SK-N-MC (cell line): Measurements from ENCODE around the gene CST8.

ENCODE experiments used
- DNase-seq: peaks from one replicate; pipeline ENCODE4 v3.0.0-alpha.2; 2011; ENCODE audit warnings: low read depth, low spot score
- H3K27ac ChIP-seq: fragments of 200-600 bp; sonication (generic); 2 replicates; pipeline ENCODE4 v1.5.1; 2016; ENCODE audit warnings: mixed run types
- H3K36me3 ChIP-seq: fragments of 200-600 bp; sonication (generic); 2 replicates; pipeline ENCODE4 v1.6.1; 2017; ENCODE audit warnings: antibody characterized with exemption, low read length, mixed read lengths; ENCODE audit not compliant: insufficient read depth
- H3K4me3 ChIP-seq: fragments of 200-600 bp; sonication (generic); 2 replicates; pipeline ENCODE4 v1.5.1; 2016
- H3K9ac ChIP-seq: fragments of 200-600 bp; sonication (generic); 2 replicates; pipeline ENCODE4 v1.8.0; 2017; ENCODE audit warnings: mixed run types, mixed read lengths; ENCODE audit not compliant: insufficient read length
- H3K9me3 ChIP-seq: fragments of 200-600 bp; sonication (generic); 2 replicates; pipeline ENCODE4 v1.6.1; 2017; ENCODE audit warnings: low read depth, mild to moderate bottlenecking, antibody characterized with exemption, low read length, moderate library complexity, mixed read lengths
- EZH2 ChIP-seq: fragments of 200-600 bp; sonication (generic); IDR thresholded peaks from one replicate; pipeline ENCODE4 v1.6.1; 2017; ENCODE audit warnings: antibody characterized with exemption
- FOXP2 ChIP-seq: optimal IDR thresholded peaks from 2 replicates; pipeline ENCODE3; 2011; ENCODE audit warnings: mild to moderate bottlenecking, moderate library complexity; ENCODE audit not compliant: insufficient read depth; ENCODE audit errors: extremely low read length, control extremely low read depth
- POLR2AphosphoS5 ChIP-seq: IDR thresholded peaks from 2 replicates; pipeline ENCODE4 v1.6.1; 2012; ENCODE audit warnings: mild to moderate bottlenecking, low read depth, low read length, borderline replicate concordance

CST8 gene, protein sequence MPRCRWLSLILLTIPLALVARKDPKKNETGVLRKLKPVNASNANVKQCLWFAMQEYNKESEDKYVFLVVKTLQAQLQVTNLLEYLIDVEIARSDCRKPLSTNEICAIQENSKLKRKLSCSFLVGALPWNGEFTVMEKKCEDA

DNA sequence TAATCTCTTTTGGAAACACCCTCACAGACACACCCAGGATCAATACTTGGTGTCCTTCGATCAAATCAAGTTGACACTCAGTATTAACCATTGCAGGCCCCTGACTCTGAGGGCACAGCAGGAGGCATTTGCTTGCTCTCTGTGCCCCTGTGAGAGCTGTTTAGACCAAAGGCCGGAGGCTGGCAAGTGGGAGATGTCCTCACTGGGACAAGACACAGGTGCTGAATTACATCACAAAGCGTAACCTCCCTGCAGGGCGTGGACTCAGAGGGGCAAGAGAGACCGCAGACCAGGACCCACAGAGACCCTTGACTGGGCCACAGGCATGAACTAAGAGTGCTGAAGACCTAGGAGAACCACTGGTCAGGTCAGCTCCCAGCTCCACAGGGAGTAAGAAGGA is at the start of gene CST8:
Gene CST8, plus strand, starts transcription at position 301 of the 400 bp plus-strand sequence. CDS start 551 bp downstream, outside the sequence.
- no peak for DNase-seq
- Histone ChIP-seq H3K9ac (no peak within 1 kb of the TSS), H3K4me3 (no peak within 1 kb of the TSS), H3K27ac (no peak within 1 kb of the TSS), H3K9me3 (no peaks in the 10 kb centered on the region), H3K36me3 (no peaks in the 10 kb centered on the region)
- no peak for TF ChIP-seq POLR2AphosphoS5

DNA sequence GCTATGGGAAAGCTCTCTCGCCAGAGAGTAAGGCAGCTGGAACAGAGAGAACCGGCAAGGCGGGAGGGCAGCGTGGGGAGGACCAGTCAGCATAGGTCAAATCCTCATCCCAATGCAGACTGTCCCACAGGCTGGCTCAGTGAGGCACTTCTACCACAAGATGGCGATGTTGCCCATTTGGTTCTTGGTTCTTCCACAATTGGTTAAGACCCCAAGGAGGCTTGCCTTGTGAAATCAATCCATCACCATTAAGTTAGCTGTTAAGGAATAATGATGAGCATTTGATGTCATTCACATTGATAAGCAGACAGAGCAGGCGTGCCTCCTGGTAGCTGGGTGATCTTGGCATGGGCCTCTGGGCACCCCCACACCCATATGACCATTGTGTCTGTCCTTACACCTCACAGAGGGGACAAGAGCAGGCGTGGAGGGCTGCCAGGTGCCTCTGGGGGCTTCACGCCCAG is 49.0 kb upstream of the CST8 start:
- no peak for DNase-seq
- no peaks in the 10 kb centered on the region for H3K9me3 ChIP-seq
- no peak overlapping the region for H3K9ac ChIP-seq
- H3K36me3 ChIP-seq, result no peaks in the 10 kb centered on the region
- no peak overlapping the region for H3K4me3 ChIP-seq
- no peak overlapping the region for H3K27ac ChIP-seq
- TF ChIP-seq FOXP2 (no peak), POLR2AphosphoS5 (no peak), EZH2 (no peak)

DNA sequence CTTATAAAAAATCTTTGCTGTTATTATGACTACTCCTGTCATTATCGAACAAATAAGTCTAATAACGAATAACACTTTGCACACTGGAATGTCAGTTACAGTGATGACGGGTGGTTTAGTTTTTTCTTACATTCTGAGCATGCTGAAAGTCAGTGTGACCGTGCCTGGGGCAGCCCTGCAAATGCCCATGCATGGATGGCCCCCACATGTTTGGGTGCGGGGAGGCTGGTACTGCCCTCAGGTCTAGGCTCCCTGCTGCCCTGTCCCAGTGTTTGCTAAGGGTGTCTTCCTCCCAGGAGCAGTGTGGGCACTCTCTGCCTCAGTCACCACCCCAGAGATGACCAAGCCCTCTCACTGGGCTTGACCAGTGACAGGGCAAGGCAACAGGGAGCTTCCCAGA is 48.5 kb upstream of the CST8 start:
- Histone ChIP-seq H3K9ac (no peak overlapping the region), H3K36me3 (no peaks in the 10 kb centered on the region), H3K27ac (no peak overlapping the region), H3K4me3 (no peak overlapping the region), H3K9me3 (no peaks in the 10 kb centered on the region)
- no peak for DNase-seq
- TF ChIP-seq FOXP2 (no peak), EZH2 (no peak), POLR2AphosphoS5 (no peak)

DNA sequence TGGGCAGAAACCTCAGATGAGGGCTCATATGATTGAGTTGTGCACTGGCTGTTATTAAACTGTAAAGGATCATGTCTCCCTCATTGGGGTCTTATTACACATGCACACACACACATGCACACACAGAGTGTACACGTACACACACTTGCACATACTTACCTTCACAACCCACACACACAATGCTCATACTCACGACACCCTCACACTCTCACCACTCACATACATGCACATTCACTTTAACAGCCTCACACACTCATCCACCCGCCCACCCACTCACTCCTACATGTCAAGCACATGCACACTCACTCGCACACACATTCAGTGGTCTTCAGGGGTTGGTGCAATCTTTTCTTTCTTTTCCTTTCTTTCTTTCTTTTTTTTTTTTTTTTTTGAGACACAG is 46.1 kb upstream of the CST8 start:
- no peak overlapping the region for H3K27ac ChIP-seq

DNA sequence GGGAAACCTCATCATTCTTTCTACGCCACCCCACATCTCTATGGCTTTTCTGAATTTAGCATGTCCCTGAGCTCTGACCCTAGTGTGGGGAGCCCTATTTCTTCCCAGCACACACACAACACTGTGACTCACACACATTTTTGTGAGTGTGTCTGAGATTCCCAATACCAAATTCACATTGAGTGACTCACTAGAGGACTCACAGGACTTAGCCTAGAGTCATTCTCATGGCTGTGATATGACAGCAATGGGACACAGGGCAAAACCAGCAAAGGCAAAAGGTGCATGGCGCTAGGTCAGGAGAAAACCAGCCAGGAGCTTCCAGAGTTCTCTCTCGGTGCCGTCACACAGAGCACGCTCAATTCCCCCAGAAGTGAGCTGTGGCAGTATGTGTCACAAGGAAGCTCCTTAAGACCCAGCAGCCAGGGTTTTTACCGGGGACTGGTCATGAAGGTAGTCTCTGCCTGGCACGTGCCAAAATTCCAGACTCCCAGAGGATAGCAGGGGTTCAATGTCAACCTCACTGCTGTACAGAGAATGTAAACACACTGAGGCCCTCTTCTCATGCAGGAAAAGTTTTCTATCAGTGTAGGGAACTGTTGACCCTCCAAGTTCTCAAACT is 45.2 kb upstream of the CST8 start:
- no peak for DNase-seq
- H3K9ac ChIP-seq, result no peak overlapping the region
- H3K9me3 ChIP-seq, result no peaks in the 10 kb centered on the region
- H3K27ac ChIP-seq, result no peak overlapping the region
- no peak for TF ChIP-seq FOXP2
- no peak for TF ChIP-seq POLR2AphosphoS5
- TF ChIP-seq EZH2, result no peak
- H3K36me3 ChIP-seq, result no peaks in the 10 kb centered on the region
- no peak overlapping the region for H3K4me3 ChIP-seq

More for the DNA sequence above, 46.1 kb upstream of the CST8 start:
- Histone ChIP-seq H3K36me3 (no peaks in the 10 kb centered on the region), H3K9ac (no peak overlapping the region), H3K4me3 (no peak overlapping the region), H3K9me3 (no peaks in the 10 kb centered on the region)
- DNase-seq, result no peak
- TF ChIP-seq EZH2 (no peak), POLR2AphosphoS5 (no peak), FOXP2 (no peak)

DNA sequence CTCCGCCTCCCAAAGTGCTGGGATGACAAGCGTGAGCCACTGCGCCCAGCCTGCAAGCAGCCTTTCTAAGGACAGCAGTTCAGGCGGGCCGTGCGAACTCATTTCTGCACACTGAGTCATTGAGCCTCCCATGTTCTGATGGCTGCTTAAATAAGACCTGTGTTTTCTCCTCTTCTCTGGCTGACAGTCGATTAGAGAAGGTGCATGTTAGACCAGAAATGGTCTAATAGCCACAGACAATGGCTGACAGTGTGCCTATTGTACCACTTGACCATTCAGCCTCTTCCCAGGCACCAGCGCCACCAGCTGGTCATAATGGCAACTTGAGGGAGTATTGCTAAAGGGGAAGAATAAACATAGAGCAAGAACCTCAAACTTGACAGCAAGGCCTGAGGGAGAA is 44.4 kb upstream of the CST8 start:
- no peaks in the 10 kb centered on the region for H3K9me3 ChIP-seq
- no peak overlapping the region for H3K4me3 ChIP-seq
- DNase-seq, result no peak
- TF ChIP-seq EZH2 (no peak), POLR2AphosphoS5 (no peak), FOXP2 (no peak)
- H3K9ac ChIP-seq, result no peak overlapping the region
- H3K36me3 ChIP-seq, result no peaks in the 10 kb centered on the region
- H3K27ac ChIP-seq, result no peak overlapping the region

DNA sequence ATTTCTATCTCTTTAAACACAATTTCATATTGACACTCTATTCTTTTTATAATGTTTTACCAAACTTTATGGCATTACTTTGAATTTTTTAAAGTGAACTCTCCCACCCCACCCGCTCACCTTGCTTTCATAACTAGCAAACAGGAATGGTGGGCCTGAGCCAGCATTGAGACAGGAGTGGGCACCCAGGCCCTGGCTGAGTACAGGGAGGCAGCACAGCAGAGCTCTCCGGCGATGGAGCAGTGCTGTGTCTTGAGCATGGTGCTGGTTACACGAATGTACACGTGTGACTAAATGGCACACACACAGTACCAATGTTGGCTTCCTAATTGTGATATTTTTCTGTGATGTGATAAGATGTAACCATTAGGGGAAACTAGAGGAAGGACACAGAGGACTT is 42.8 kb upstream of the CST8 start:
- Histone ChIP-seq H3K9ac (no peak overlapping the region), H3K4me3 (no peak overlapping the region)
- no peak for DNase-seq

DNA sequence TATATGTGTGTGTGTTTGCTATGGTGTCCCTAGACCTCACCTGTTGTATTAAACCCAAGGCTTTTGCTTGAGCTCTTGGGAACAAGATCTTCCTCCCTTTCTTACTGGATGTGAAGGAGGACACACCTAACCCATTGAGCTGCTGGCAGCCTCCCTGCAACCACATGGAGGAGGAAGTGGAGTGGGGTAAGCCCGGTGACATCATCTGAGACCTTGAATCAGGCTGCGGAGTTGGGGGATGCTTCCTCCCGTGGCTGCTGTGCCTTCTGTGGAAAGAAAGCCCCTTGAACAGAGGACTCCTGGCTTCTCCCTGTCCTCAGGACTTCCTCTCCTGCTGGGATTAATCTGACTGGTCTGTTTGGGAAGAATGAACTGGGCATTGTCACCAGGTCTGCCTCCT is 41.5 kb upstream of the CST8 start:
- no peak for TF ChIP-seq POLR2AphosphoS5
- Histone ChIP-seq H3K9ac (no peak overlapping the region), H3K9me3 (no peaks in the 10 kb centered on the region), H3K36me3 (no peaks in the 10 kb centered on the region), H3K4me3 (no peak overlapping the region), H3K27ac (no peak overlapping the region)
- no peak for DNase-seq

More for the DNA sequence above, 42.8 kb upstream of the CST8 start:
- Histone ChIP-seq H3K36me3 (no peaks in the 10 kb centered on the region), H3K27ac (no peak overlapping the region), H3K9me3 (no peaks in the 10 kb centered on the region)
- no peak for TF ChIP-seq POLR2AphosphoS5
- no peak for TF ChIP-seq FOXP2
- TF ChIP-seq EZH2, result no peak

DNA sequence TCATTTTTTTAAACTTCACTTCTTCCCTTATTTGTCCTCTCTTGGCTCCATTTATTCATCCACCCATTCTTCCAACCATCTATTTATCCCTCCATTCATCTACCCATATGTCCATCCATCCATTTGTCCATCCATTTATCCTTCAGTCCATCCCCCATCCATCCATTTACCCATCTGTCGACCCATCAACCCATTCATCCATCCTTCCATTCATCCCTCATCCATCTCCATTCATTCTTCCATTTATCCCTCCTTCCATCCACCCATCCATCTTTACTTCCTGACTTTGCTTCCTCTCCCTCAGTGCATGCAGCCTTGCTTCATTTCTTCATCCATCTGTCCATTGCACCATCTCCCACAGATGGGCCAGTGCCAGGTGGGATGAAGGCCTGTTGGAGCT is 40.0 kb upstream of the CST8 start:
- TF ChIP-seq EZH2 (no peak), FOXP2 (no peak), POLR2AphosphoS5 (no peak)
- Histone ChIP-seq H3K27ac (no peak overlapping the region), H3K36me3 (no peaks in the 10 kb centered on the region), H3K4me3 (no peak overlapping the region), H3K9me3 (no peaks in the 10 kb centered on the region), H3K9ac (no peak overlapping the region)
- no peak for DNase-seq
